Measurements from ENCODE around the gene COL15A1.
"Not testable (repeated sequence)": the region's sequence is repeated elsewhere in the genome, so short reads cannot be mapped to it uniquely, and the experiment has no call there.

COL15A1 gene

DNA sequence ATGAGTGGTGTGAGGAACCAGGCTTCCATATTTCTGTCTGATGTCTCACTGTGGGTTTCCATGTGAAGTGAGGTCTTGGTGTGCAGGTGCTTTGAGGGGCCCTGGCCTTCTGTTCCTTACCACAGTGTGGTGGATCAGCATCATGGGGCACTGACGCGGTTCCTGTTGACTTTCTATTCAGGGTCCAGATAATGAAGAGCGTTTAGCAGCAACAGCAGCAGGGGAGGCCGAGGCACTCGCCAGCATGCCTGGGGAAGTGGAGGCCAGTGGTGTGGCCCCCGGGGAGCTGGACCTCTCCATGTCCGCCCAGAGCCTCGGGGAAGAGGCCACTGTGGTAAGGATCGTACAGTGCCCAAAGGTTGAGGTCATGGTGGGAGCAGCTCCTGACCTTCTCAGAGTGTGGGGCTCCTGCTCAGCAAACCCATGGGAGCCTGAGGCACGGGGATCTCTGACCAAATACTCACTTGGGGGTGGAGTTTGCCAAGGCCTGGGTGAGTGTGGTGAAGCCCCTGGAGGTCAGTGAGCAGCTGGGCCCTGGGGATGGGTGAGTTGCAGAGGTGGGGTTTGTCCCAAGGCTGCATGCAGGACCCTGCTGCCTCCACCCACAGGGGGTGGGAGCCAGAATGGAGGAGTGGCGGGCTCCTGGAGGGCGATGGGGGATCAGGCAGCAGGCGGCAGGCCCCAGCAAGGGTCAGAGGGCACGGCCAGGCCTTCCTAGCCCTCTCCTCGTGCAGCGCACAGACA, 61.2 kb downstream of the COL15A1 start:
- Histone ChIP-seq H3K4me3 (no peak overlapping the region), H3K36me3 (no peaks in the 10 kb centered on the region), H3K9ac (no peak overlapping the region), H3K27ac (no peak overlapping the region), H3K4me2 (no peak overlapping the region), H3K9me3 (peaks cover 3% of the 10 kb centered on the region), H3K4me1 (peaks cover 7% of the 10 kb centered on the region; the same call in 1 of the 2 replicates), H4K20me1 (no peaks in the 10 kb centered on the region), H3K27me3 (no peaks in the 10 kb centered on the region)
- TF ChIP-seq Cebpa-rat (IDR thresholded peaks at IDR 0.05): no peak

DNA sequence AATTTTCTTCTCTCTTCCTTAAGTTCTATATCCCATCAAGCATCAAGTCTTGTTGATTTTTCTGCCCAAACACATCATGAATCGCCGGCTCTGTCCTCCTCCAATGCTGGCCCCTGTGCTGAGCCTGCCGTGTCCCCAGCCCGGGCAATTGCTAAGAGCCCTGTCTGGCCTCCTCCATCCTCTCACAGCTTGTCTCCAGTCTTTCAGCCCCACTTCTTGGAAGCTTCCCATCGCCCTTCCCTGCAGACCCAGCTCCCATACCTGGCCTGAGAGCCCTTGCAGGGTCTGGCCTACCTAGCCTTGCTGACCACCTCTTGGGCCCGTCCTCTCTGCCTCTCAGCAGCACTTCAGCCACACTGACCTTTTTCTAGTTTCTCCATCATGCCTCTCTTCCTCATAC, 61.9 kb downstream of the COL15A1 start:
- peaks cover 7% of the 10 kb centered on the region; the same call in 1 of the 2 replicates for H3K4me1 ChIP-seq
- H3K4me2 ChIP-seq: no peak overlapping the region
- no peak for TF ChIP-seq Cebpa-rat (IDR thresholded peaks at IDR 0.05)
- no peak overlapping the region for H3K4me3 ChIP-seq
- H3K27ac ChIP-seq: no peak overlapping the region
- H4K20me1 ChIP-seq: no peaks in the 10 kb centered on the region
- peaks cover 11% of the 10 kb centered on the region for H3K9me3 ChIP-seq
- no peaks in the 10 kb centered on the region for H3K36me3 ChIP-seq
- no peak overlapping the region for H3K9ac ChIP-seq
- H3K27me3 ChIP-seq: no peaks in the 10 kb centered on the region

DNA sequence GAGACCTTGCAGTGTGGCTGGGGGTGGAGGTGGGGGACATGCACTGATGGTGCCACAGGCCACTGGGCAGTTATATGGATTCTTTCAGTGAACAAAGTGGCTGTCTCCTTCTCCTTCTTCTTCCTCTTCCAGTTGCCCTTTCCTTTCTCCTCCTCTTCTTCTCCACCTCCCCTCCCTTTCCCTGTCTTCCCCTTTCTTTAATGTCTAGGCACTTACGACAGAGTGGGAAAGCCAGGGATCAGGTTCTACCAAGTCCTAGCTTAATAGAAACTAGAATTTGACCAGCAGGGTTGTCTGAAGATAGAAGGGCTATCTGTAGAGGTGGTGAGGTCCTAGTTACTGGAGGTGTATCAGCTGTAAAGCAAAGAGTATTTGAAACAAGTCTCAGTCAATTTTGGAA, 62.8 kb downstream of the COL15A1 start:
- H3K27me3 ChIP-seq: no peaks in the 10 kb centered on the region
- H3K36me3 ChIP-seq: no peaks in the 10 kb centered on the region
- H4K20me1 ChIP-seq: no peaks in the 10 kb centered on the region
- H3K27ac ChIP-seq: no peak overlapping the region
- peaks cover 17% of the 10 kb centered on the region for H3K9me3 ChIP-seq
- no peak overlapping the region for H3K4me3 ChIP-seq
- no peak overlapping the region for H3K9ac ChIP-seq
- no peak overlapping the region for H3K4me2 ChIP-seq
- no peak for TF ChIP-seq Cebpa-rat (IDR thresholded peaks at IDR 0.05)
- H3K4me1 ChIP-seq: peaks cover 1% of the 10 kb centered on the region; the same call in 1 of the 2 replicates

DNA sequence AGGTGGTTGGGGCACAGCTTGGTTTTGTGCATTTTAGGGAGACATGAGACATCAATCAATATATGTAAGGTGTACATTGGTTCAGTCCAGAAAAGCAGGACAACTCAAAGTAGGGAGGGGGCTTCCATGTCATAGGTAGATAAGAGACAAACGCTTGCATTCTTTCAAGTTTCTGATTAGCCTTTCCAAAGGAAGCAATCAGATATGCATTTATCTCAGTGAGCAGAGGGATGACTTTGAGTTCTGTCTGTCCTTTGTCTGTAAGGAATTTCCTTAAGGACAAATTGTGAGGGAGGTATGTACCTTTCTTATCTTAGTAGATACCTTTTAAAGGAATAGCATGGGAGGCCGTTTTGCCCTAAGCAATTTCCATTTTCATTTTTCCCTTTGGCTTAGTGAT, 63.3 kb downstream of the COL15A1 start:
- Histone ChIP-seq H3K27me3 (no peaks in the 10 kb centered on the region), H3K9me3 (peaks cover 20% of the 10 kb centered on the region), H3K4me3 (no peak overlapping the region), H3K9ac (no peak overlapping the region), H3K4me1 (no peaks in the 10 kb centered on the region), H3K4me2 (no peak overlapping the region), H3K27ac (no peak overlapping the region), H4K20me1 (no peaks in the 10 kb centered on the region), H3K36me3 (no peaks in the 10 kb centered on the region)
- TF ChIP-seq Cebpa-rat (IDR thresholded peaks at IDR 0.05): no peak

DNA sequence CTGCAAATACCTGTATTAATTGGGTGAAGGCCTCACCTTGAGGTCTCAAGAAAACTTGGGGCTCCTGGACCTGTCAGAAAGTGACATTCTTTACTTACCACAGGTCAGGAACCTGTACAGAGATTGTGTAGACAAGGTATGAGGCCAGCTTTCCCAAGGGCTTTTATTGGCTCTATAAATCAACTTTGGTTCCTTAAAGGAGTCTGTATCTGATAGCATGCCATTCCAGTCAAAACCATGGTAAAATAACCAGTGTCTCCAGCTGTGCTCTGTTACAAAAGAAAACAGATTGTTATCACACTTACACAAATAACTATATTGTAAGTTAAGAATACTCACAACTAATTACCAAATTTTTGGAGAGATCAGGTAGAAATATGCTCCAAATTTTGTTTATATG, 64.5 kb downstream of the COL15A1 start:
- Histone ChIP-seq H3K4me1 (no peaks in the 10 kb centered on the region), H3K9me3 (peaks cover 33% of the 10 kb centered on the region), H4K20me1 (no peaks in the 10 kb centered on the region)

DNA sequence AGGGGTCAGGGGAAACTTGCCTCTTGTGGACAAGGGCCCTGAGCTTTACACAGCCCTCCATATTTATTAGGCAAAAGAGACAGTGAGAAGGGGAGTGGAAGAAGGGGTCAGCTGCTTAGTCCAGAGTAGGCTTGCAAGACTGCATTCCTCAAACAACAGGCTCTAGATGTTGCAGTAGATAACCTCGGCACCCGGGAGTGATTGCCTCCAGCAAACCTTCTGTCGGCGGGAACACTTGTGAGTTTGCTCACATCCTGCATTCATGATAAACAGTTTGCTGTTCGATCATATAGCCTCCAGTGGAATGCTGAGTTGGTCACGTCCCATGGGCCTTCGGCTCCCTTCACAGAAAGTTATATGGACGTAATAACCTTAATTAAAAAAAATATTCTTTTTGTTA, 66.7 kb downstream of the COL15A1 start:
- not testable (repeated sequence) for H3K27ac ChIP-seq, H3K4me1 ChIP-seq, H3K4me2 ChIP-seq, H4K20me1 ChIP-seq, H3K36me3 ChIP-seq, H3K4me3 ChIP-seq, H3K27me3 ChIP-seq, H3K9ac ChIP-seq
- H3K9me3 ChIP-seq: peaks cover 43% of the 10 kb centered on the region

More for the DNA sequence above, 64.5 kb downstream of the COL15A1 start:
- H3K4me2 ChIP-seq: no peak overlapping the region
- TF ChIP-seq Cebpa-rat (IDR thresholded peaks at IDR 0.05): no peak
- no peaks in the 10 kb centered on the region for H3K27me3 ChIP-seq
- H3K27ac ChIP-seq: no peak overlapping the region
- no peaks in the 10 kb centered on the region for H3K36me3 ChIP-seq
- H3K4me3 ChIP-seq: no peak overlapping the region
- no peak overlapping the region for H3K9ac ChIP-seq

DNA sequence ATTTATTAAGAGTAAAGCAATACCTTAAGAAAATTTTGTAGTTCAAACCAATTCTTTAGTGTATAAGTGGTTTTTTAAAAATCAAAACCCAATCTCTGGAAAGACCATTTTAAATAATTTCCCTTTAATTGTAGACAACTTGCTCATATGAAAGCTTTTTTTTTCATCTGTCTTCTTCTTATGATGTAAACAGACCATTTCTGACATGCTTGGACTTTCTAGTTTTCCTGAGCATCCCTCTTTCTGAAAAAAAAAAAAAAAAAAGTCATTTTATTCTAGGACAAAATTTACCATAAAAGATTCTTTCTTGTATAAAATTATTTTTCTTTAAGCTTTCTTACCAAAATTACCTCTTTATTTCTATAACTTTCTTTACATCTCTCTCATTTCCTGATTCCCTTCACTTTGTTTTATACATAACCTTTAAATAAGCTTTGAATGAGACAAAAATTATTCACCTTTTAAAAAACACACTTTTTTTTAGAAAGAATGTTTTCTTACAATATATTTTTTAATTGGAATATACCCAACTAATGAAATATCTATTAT, 67.5 kb downstream of the COL15A1 start:
- Histone ChIP-seq H3K4me3 (no peak overlapping the region), H3K27me3 (no peaks in the 10 kb centered on the region), H3K9me3 (peaks cover 43% of the 10 kb centered on the region), H3K27ac (no peak overlapping the region), H3K36me3 (no peaks in the 10 kb centered on the region), H3K4me2 (no peak overlapping the region), H3K9ac (no peak overlapping the region), H3K4me1 (no peaks in the 10 kb centered on the region), H4K20me1 (no peaks in the 10 kb centered on the region)
- no peak for TF ChIP-seq Cebpa-rat (IDR thresholded peaks at IDR 0.05)

DNA sequence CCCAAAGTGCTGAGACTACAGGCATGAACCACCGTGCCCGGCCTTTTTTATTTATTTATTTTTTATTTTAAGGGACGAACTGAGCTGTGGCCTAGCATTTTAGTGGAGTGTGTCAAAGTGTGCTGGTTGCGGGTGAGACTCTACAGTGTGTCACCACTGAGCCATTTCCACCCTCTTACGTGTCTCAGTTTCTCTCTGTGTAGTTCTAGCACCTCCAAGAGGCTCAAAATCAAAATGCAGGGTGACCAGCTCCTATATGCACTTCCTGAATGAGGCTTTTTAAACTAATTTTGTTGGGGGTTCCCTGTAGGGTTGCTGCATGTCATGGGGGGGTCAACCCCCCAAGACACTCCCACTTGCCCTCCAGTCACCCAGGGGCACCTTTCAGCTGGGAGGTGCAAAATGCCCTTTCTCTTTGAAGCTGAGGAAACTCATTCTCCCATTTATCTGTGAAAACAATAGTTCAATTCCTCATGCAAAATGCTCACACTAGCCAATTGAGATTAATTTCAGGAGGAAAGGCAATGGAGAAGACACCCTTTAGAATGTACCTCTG, 69.3 kb downstream of the COL15A1 start:
- no peak overlapping the region for H3K27ac ChIP-seq
- no peak overlapping the region for H3K4me2 ChIP-seq
- H4K20me1 ChIP-seq: no peaks in the 10 kb centered on the region
- no peak for TF ChIP-seq Cebpa-rat (IDR thresholded peaks at IDR 0.05)
- H3K4me3 ChIP-seq: no peak overlapping the region
- H3K9ac ChIP-seq: no peak overlapping the region
- no peaks in the 10 kb centered on the region for H3K4me1 ChIP-seq
- peaks cover 48% of the 10 kb centered on the region for H3K9me3 ChIP-seq
- no peaks in the 10 kb centered on the region for H3K27me3 ChIP-seq
- H3K36me3 ChIP-seq: no peaks in the 10 kb centered on the region

DNA sequence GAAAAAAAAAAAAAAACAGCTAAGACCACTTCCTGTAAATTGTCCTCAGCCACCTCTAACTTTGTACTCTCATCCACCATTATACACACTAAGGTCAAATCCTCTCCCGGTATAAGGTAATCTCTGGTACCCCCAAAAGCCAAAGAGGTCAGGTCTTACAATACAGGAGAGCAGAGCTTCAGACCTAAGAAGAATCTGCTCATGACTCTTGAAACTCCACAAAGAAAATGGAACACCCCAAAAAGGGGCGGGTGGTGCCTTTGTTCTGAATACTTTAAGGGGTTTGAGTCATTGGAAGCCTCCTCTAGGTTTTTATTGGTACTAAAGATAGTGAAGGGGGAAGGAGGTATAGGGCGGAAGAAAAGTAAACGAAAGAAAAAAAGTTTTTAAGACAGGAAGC, 69.8 kb downstream of the COL15A1 start:
- Histone ChIP-seq H3K9me3 (peaks cover 48% of the 10 kb centered on the region), H3K9ac (no peak overlapping the region), H3K4me2 (no peak overlapping the region), H3K27me3 (no peaks in the 10 kb centered on the region), H3K36me3 (no peaks in the 10 kb centered on the region), H3K4me3 (no peak overlapping the region), H4K20me1 (no peaks in the 10 kb centered on the region), H3K27ac (no peak overlapping the region), H3K4me1 (no peaks in the 10 kb centered on the region)
- TF ChIP-seq Cebpa-rat (IDR thresholded peaks at IDR 0.05): no peak

DNA sequence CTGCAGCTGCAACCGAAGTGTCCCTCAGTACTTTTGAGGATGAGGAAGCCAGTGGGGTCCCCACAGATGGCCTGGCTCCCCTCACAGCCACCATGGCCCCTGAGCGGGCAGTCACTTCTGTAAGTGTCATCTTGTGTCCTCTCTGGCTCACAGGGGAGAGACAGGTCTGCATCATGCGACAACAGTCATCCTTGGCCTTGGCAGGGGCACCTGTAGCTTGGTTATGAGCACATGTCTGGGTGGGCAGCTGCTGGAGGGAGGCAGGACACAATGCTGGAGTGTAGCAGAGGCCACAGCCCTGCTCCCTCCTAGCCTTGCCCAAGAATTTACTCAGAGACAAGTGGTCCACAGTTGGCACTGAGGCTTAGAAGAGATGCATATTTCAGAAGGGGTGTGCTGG, 71.7 kb downstream of the COL15A1 start:
- Histone ChIP-seq H3K4me1 (no peaks in the 10 kb centered on the region), H3K27ac (no peak overlapping the region), H3K27me3 (no peaks in the 10 kb centered on the region), H3K4me2 (no peak overlapping the region), H4K20me1 (no peaks in the 10 kb centered on the region), H3K4me3 (no peak overlapping the region), H3K9me3 (peaks cover 39% of the 10 kb centered on the region), H3K9ac (no peak overlapping the region), H3K36me3 (no peaks in the 10 kb centered on the region)
- no peak for TF ChIP-seq Cebpa-rat (IDR thresholded peaks at IDR 0.05)

Measured in BLaER1 (cell line).